HepG2 (cell line): Measurements from ENCODE around the gene RHBG. TPM values are rescaled to one million over a fixed set of nuclear protein-coding genes. Genes with fewer than 3 reads are reported as not detected.
A peak's percentile ranks its signal among the peaks of the same experiment; 100 is the strongest.

Experiments
- AKNA ChIP-seq: sonication (generic); formaldehyde crosslinking; IDR thresholded peaks from 2 replicates; pipeline ENCODE4 v1.4.0; 2020; ENCODE audit warnings: missing genetic modification reagents, borderline replicate concordance
- JUNB ChIP-seq: sonication (generic); formaldehyde crosslinking; IDR thresholded peaks from 2 replicates; pipeline ENCODE4 v1.8.0; 2022; ENCODE audit warnings: missing genetic modification reagents, mild to moderate bottlenecking, borderline replicate concordance
- KAT8 ChIP-seq: IDR thresholded peaks from 2 replicates; pipeline ENCODE4 v1.6.1; 2016; ENCODE audit warnings: missing genetic modification reagents, missing compliant biosample characterization
- MAFF ChIP-seq: IDR thresholded peaks from 2 replicates; pipeline ENCODE4 v1.6.1; 2011; ENCODE audit warnings: low read depth, low read length, improper control_type of control experiment
- PRDM10 ChIP-seq: sonication (generic); formaldehyde crosslinking; IDR thresholded peaks from 2 replicates; pipeline ENCODE4 v1.4.0; 2020; ENCODE audit warnings: low read depth, missing genetic modification reagents
- RAD51 ChIP-seq: fragments of 450-650 bp; IDR thresholded peaks from 2 replicates; pipeline ENCODE4 v1.6.1; 2016; ENCODE audit warnings: borderline replicate concordance
- SIX4 ChIP-seq: sonication (generic); formaldehyde crosslinking; IDR thresholded peaks from 2 replicates; pipeline ENCODE4 v1.4.0; 2020; ENCODE audit warnings: missing genetic modification reagents
- SMAD9 ChIP-seq: sonication (generic); formaldehyde crosslinking; IDR thresholded peaks from 2 replicates; pipeline ENCODE4 v1.5.1; 2020; ENCODE audit warnings: mild to moderate bottlenecking, missing genetic modification reagents
- ZNF180 ChIP-seq: sonication (generic); formaldehyde crosslinking; IDR thresholded peaks from 2 replicates; pipeline ENCODE4 v1.4.0; 2020; ENCODE audit warnings: low read depth, missing genetic modification reagents, borderline replicate concordance
- ZNF503 ChIP-seq: sonication (generic); formaldehyde crosslinking; IDR thresholded peaks from 2 replicates; pipeline ENCODE4 v1.4.0; 2020; ENCODE audit warnings: missing genetic modification reagents
- ZNF570 ChIP-seq: sonication (generic); formaldehyde crosslinking; IDR thresholded peaks from 2 replicates; pipeline ENCODE4 v1.4.0; 2020; ENCODE audit warnings: mild to moderate bottlenecking, missing genetic modification reagents, borderline replicate concordance
- ZNF740 ChIP-seq: sonication (generic); formaldehyde crosslinking; IDR thresholded peaks from 2 replicates; pipeline ENCODE4 v1.4.0; 2020; ENCODE audit warnings: missing genetic modification reagents
- ZSCAN21 ChIP-seq: sonication (generic); formaldehyde crosslinking; IDR thresholded peaks from 2 replicates; pipeline ENCODE4 v1.8.0; 2022; ENCODE audit warnings: mild to moderate bottlenecking, missing genetic modification reagents, moderate library complexity, borderline replicate concordance
- polyA plus RNA-seq, 8 experiments: library from polyadenylated mRNA; depleted of rRNA in 3 of 8; stranded (reverse) in 7 of 8; unstranded in 1 of 8; fragments of >200 nt; fragmentation: Illumina TruSeq in 4 of 8; extraction: Trizol in 4 of 8; gene quantifications; 2 replicates each; pipeline versions ENCODE4 v1.2.1 to v1.2.3, GENCODE V29; 2011 to 2016; ENCODE audit warnings: low read depth in 4 of 8, missing spikeins in 1 of 8, mixed read lengths in 1 of 8; ENCODE audit not compliant: insufficient read depth in 1 of 8
- total RNA-seq, 5 experiments: library from RNA; depleted of rRNA; stranded (reverse); fragments of >200 nt; fragmentation: Illumina TruSeq; extraction: Trizol; gene quantifications; 2 replicates each; pipeline ENCODE4 v1.2.3, GENCODE V29; 2016; ENCODE audit warnings: low read depth in 1 of 5

Gene RHBG
- total and polyA plus RNA-seq, 2 of the 13 experiments (the other 11 are each of a cell fraction or from before 2014, with no cell fraction given), result 61.8 to 73.5 TPM

- TF ChIP-seq PRDM10 (CRISPR knock-in tag), result 0 out of 2 replicates have a peak, but pooled peaks have one; percentile 10
- no peak for TF ChIP-seq ZNF570 (CRISPR knock-in tag)
- TF ChIP-seq ZNF740, result no peak
- TF ChIP-seq JUNB (CRISPR knock-in tag), result no peak
- TF ChIP-seq SIX4 (CRISPR knock-in tag), result no peak
- TF ChIP-seq SMAD9, result no peak
- TF ChIP-seq KAT8 (CRISPR knock-in tag), result peak; percentile 51; the same call in 1 of the 2 replicates
- peak; percentile 54; the same call in 1 of the 2 replicates for TF ChIP-seq ZNF503
- TF ChIP-seq MAFF, result no peak
- TF ChIP-seq ZSCAN21, result no peak
- TF ChIP-seq RAD51, result no peak
- TF ChIP-seq AKNA, result no peak
- TF ChIP-seq ZNF180 (CRISPR knock-in tag), result no peak
Measured at GRCh38 chr1:156368889-156369684, at the start of gene RHBG (continued).
